ENCODE data around the gene ZNF622.
"Not testable (repeated sequence)": the region's sequence is repeated elsewhere in the genome, so short reads cannot be mapped to it uniquely, and the experiment has no call there.

The ZNF622 gene

GRCh38 chr5:16477541-16477940 lies 11.9 kb upstream of the ZNF622 start:
- no peak overlapping the region for H3K27ac ChIP-seq (ENCODE audit: low read depth, low read length)
- H3K4me1 ChIP-seq (ENCODE audit: insufficient read depth, low read length), result no peaks in the 10 kb centered on the region
- H3K36me3 ChIP-seq (ENCODE audit: insufficient read depth, low read length), result no peaks in the 10 kb centered on the region
- H3K4me3 ChIP-seq (ENCODE audit: low read depth in 1 of 2, low read length in 2 of 2), result no peak overlapping the region
- H3K9ac ChIP-seq (ENCODE audit: low read length), result no peak overlapping the region
- no peaks in the 10 kb centered on the region for H3K9me3 ChIP-seq (ENCODE audit: low read length)
- no peaks in the 10 kb centered on the region for H3K27me3 ChIP-seq (ENCODE audit: control insufficient read depth in 1 of 2, insufficient read depth in 2 of 2, low read length in 2 of 2)

- not testable (repeated sequence) for H3K27me3 ChIP-seq (ENCODE audit: control insufficient read depth in 1 of 2, insufficient read depth in 2 of 2, low read length in 2 of 2); H3K9me3 ChIP-seq (ENCODE audit: low read length); H3K27ac ChIP-seq (ENCODE audit: low read depth, low read length); H3K4me1 ChIP-seq (ENCODE audit: insufficient read depth, low read length); H3K36me3 ChIP-seq (ENCODE audit: insufficient read depth, low read length); H3K9ac ChIP-seq (ENCODE audit: low read length); H3K4me3 ChIP-seq (ENCODE audit: low read depth in 1 of 2, low read length in 2 of 2)
These were observed 10.8 kb upstream of the ZNF622 start for GRCh38 chr5:16476417-16476816.

GRCh38 chr5:16471387-16471786 lies 5.8 kb upstream of the ZNF622 start:
- Histone ChIP-seq H3K27me3 (ENCODE audit: control insufficient read depth in 1 of 2, insufficient read depth in 2 of 2, low read length in 2 of 2) (no peaks in the 10 kb centered on the region), H3K9ac (ENCODE audit: low read length) (no peak overlapping the region), H3K4me1 (ENCODE audit: insufficient read depth, low read length) (peaks cover 15% of the 10 kb centered on the region), H3K36me3 (ENCODE audit: insufficient read depth, low read length) (no peaks in the 10 kb centered on the region), H3K4me3 (ENCODE audit: low read depth in 1 of 2, low read length in 2 of 2) (no peak overlapping the region), H3K27ac (ENCODE audit: low read depth, low read length) (no peak overlapping the region), H3K9me3 (ENCODE audit: low read length) (no peaks in the 10 kb centered on the region)

GRCh38 chr5:16467363-16468219 lies 2.0 kb upstream of the ZNF622 start:
- H3K36me3 ChIP-seq (ENCODE audit: insufficient read depth, low read length), result peaks cover 9% of the 10 kb centered on the region
- no peak overlapping the region for H3K27ac ChIP-seq (ENCODE audit: low read depth, low read length)
- H3K4me3 ChIP-seq (ENCODE audit: low read depth in 1 of 2, low read length in 2 of 2), result no peak overlapping the region
- H3K9me3 ChIP-seq (ENCODE audit: low read length), result no peaks in the 10 kb centered on the region
- no peaks in the 10 kb centered on the region for H3K27me3 ChIP-seq (ENCODE audit: control insufficient read depth in 1 of 2, insufficient read depth in 2 of 2, low read length in 2 of 2)
- no peak overlapping the region for H3K9ac ChIP-seq (ENCODE audit: low read length)
- H3K4me1 ChIP-seq (ENCODE audit: insufficient read depth, low read length), result peaks cover 31% of the 10 kb centered on the region

- H3K9me3 ChIP-seq (ENCODE audit: low read length), result no peaks in the 10 kb centered on the region
- peaks cover 43% of the 10 kb centered on the region for H3K4me1 ChIP-seq (ENCODE audit: insufficient read depth, low read length)
- H3K4me3 ChIP-seq (ENCODE audit: low read depth in 1 of 2, low read length in 2 of 2), result peak overlapping the region; percentile 93 to 96
- peak overlapping the region; percentile 65 for H3K9ac ChIP-seq (ENCODE audit: low read length)
- peak overlapping the region; percentile 82 for H3K27ac ChIP-seq (ENCODE audit: low read depth, low read length)
- H3K27me3 ChIP-seq (ENCODE audit: control insufficient read depth in 1 of 2, insufficient read depth in 2 of 2, low read length in 2 of 2), result no peaks in the 10 kb centered on the region
- peaks cover 36% of the 10 kb centered on the region for H3K36me3 ChIP-seq (ENCODE audit: insufficient read depth, low read length)
These were observed 696 bp downstream of the ZNF622 start for GRCh38 chr5:16464664-16465543.

- peak overlapping the region; percentile 93 to 96 for H3K4me3 ChIP-seq (ENCODE audit: low read depth in 1 of 2, low read length in 2 of 2)
- no peaks in the 10 kb centered on the region for H3K9me3 ChIP-seq (ENCODE audit: low read length)
- H3K4me1 ChIP-seq (ENCODE audit: insufficient read depth, low read length), result peaks cover 43% of the 10 kb centered on the region
- no peak overlapping the region for H3K27ac ChIP-seq (ENCODE audit: low read depth, low read length)
- peaks cover 42% of the 10 kb centered on the region for H3K36me3 ChIP-seq (ENCODE audit: insufficient read depth, low read length)
- peak overlapping the region; percentile 65 for H3K9ac ChIP-seq (ENCODE audit: low read length)
- no peaks in the 10 kb centered on the region for H3K27me3 ChIP-seq (ENCODE audit: control insufficient read depth in 1 of 2, insufficient read depth in 2 of 2, low read length in 2 of 2)
These were observed 1.4 kb downstream of the ZNF622 start for GRCh38 chr5:16464231-16464630.

GRCh38 chr5:16461782-16462181 lies 3.8 kb downstream of the ZNF622 start:
- H3K9me3 ChIP-seq (ENCODE audit: low read length), result no peaks in the 10 kb centered on the region
- no peak overlapping the region for H3K9ac ChIP-seq (ENCODE audit: low read length)
- peaks cover 62% of the 10 kb centered on the region for H3K36me3 ChIP-seq (ENCODE audit: insufficient read depth, low read length)
- no peak overlapping the region for H3K27ac ChIP-seq (ENCODE audit: low read depth, low read length)
- H3K4me3 ChIP-seq (ENCODE audit: low read depth in 1 of 2, low read length in 2 of 2), result no peak overlapping the region
- H3K4me1 ChIP-seq (ENCODE audit: insufficient read depth, low read length), result peaks cover 32% of the 10 kb centered on the region
- H3K27me3 ChIP-seq (ENCODE audit: control insufficient read depth in 1 of 2, insufficient read depth in 2 of 2, low read length in 2 of 2), result no peaks in the 10 kb centered on the region

GRCh38 chr5:16461026-16461425 lies 4.6 kb downstream of the ZNF622 start:
- peaks cover 62% of the 10 kb centered on the region for H3K36me3 ChIP-seq (ENCODE audit: insufficient read depth, low read length)
- no peaks in the 10 kb centered on the region for H3K9me3 ChIP-seq (ENCODE audit: low read length)
- H3K27ac ChIP-seq (ENCODE audit: low read depth, low read length), result no peak overlapping the region
- peaks cover 32% of the 10 kb centered on the region for H3K4me1 ChIP-seq (ENCODE audit: insufficient read depth, low read length)
- H3K9ac ChIP-seq (ENCODE audit: low read length), result no peak overlapping the region
- no peaks in the 10 kb centered on the region for H3K27me3 ChIP-seq (ENCODE audit: control insufficient read depth in 1 of 2, insufficient read depth in 2 of 2, low read length in 2 of 2)
- H3K4me3 ChIP-seq (ENCODE audit: low read depth in 1 of 2, low read length in 2 of 2), result no peak overlapping the region

- no peaks in the 10 kb centered on the region for H3K27me3 ChIP-seq (ENCODE audit: control insufficient read depth in 1 of 2, insufficient read depth in 2 of 2, low read length in 2 of 2)
- H3K27ac ChIP-seq (ENCODE audit: low read depth, low read length), result no peak overlapping the region
- H3K36me3 ChIP-seq (ENCODE audit: insufficient read depth, low read length), result peaks cover 62% of the 10 kb centered on the region
- H3K9ac ChIP-seq (ENCODE audit: low read length), result no peak overlapping the region
- no peaks in the 10 kb centered on the region for H3K9me3 ChIP-seq (ENCODE audit: low read length)
- no peak overlapping the region for H3K4me3 ChIP-seq (ENCODE audit: low read depth in 1 of 2, low read length in 2 of 2)
- H3K4me1 ChIP-seq (ENCODE audit: insufficient read depth, low read length), result peaks cover 35% of the 10 kb centered on the region
These were observed 6.1 kb downstream of the ZNF622 start for GRCh38 chr5:16459451-16459850.

- H3K27me3 ChIP-seq (ENCODE audit: control insufficient read depth in 1 of 2, insufficient read depth in 2 of 2, low read length in 2 of 2), result no peaks in the 10 kb centered on the region
- no peak overlapping the region for H3K9ac ChIP-seq (ENCODE audit: low read length)
- no peak overlapping the region for H3K4me3 ChIP-seq (ENCODE audit: low read depth in 1 of 2, low read length in 2 of 2)
- H3K4me1 ChIP-seq (ENCODE audit: insufficient read depth, low read length), result peaks cover 24% of the 10 kb centered on the region
- no peaks in the 10 kb centered on the region for H3K9me3 ChIP-seq (ENCODE audit: low read length)
- no peak overlapping the region for H3K27ac ChIP-seq (ENCODE audit: low read depth, low read length)
- peaks cover 56% of the 10 kb centered on the region for H3K36me3 ChIP-seq (ENCODE audit: insufficient read depth, low read length)
These were observed 7.7 kb downstream of the ZNF622 start for GRCh38 chr5:16457853-16458252.

- peaks cover 21% of the 10 kb centered on the region for H3K4me1 ChIP-seq (ENCODE audit: insufficient read depth, low read length)
- H3K9ac ChIP-seq (ENCODE audit: low read length), result no peak overlapping the region
- H3K27ac ChIP-seq (ENCODE audit: low read depth, low read length), result no peak overlapping the region
- H3K27me3 ChIP-seq (ENCODE audit: control insufficient read depth in 1 of 2, insufficient read depth in 2 of 2, low read length in 2 of 2), result no peaks in the 10 kb centered on the region
- H3K9me3 ChIP-seq (ENCODE audit: low read length), result no peaks in the 10 kb centered on the region
- H3K4me3 ChIP-seq (ENCODE audit: low read depth in 1 of 2, low read length in 2 of 2), result no peak overlapping the region
- peaks cover 52% of the 10 kb centered on the region for H3K36me3 ChIP-seq (ENCODE audit: insufficient read depth, low read length)
These were observed 8.1 kb downstream of the ZNF622 start for GRCh38 chr5:16457451-16457850.

Data from muscle layer of colon (tissue), 2 donors.